HEK293T (cell line): ENCODE results near the gene HOXC5.

Source experiments
- CTCF ChIA-PET: fragments of 350-600 bp; formaldehyde crosslinking; extraction: SDS; loops from one replicate; lab custom pipeline; 2021; ENCODE audit warnings: antibody characterized with exemption, inconsistent platforms; lab: Yijun Ruan, JAX
- POLR2A ChIA-PET: fragments of 350-600 bp; formaldehyde crosslinking; extraction: SDS; loops from one replicate; lab custom pipeline; 2020; ENCODE audit warnings: antibody characterized with exemption, inconsistent platforms; lab: Yijun Ruan, JAX
- DNase-seq: peaks from one replicate; pipeline ENCODE4 v3.0.0; 2012; ENCODE audit warnings: mixed read lengths; ENCODE audit errors: extremely low spot score
- ARNT ChIP-seq: fragments of 450-650 bp; IDR thresholded peaks from 2 replicates; pipeline ENCODE4 v1.6.1; 2017; ENCODE audit warnings: mild to moderate bottlenecking
- BHLHE40 ChIP-seq: fragments of 450-650 bp; IDR thresholded peaks from 2 replicates; pipeline ENCODE4 v1.6.1; 2016; ENCODE audit warnings: mild to moderate bottlenecking, moderate library complexity, borderline replicate concordance
- CTBP1 ChIP-seq: fragments of 450-650 bp; IDR thresholded peaks from 2 replicates; pipeline ENCODE4 v1.6.1; 2016; ENCODE audit warnings: borderline replicate concordance
- ELF4 ChIP-seq: fragments of 450-650 bp; IDR thresholded peaks from 2 replicates; pipeline ENCODE4 v1.6.1; 2017; ENCODE audit warnings: antibody characterized with exemption
- FOXA1 ChIP-seq: fragments of 450-650 bp; IDR thresholded peaks from 2 replicates; pipeline ENCODE4 v1.6.1; 2016; ENCODE audit warnings: mild to moderate bottlenecking
- FOXK2 ChIP-seq: fragments of 450-650 bp; IDR thresholded peaks from 2 replicates; pipeline ENCODE4 v1.6.1; 2016; ENCODE audit warnings: mild to moderate bottlenecking
- FOXM1 ChIP-seq: fragments of 450-650 bp; IDR thresholded peaks from 2 replicates; pipeline ENCODE4 v1.6.1; 2017; ENCODE audit warnings: mild to moderate bottlenecking, borderline replicate concordance
- HDGF ChIP-seq: fragments of 450-650 bp; IDR thresholded peaks from 2 replicates; pipeline ENCODE4 v1.6.1; 2017; ENCODE audit warnings: antibody characterized with exemption, borderline replicate concordance
- L3MBTL2 ChIP-seq: fragments of 450-650 bp; conservative IDR thresholded peaks from 2 replicates; pipeline ENCODE4 v1.6.1; 2016; ENCODE audit warnings: mild to moderate bottlenecking
- LEF1 ChIP-seq: fragments of 450-650 bp; IDR thresholded peaks from 2 replicates; pipeline ENCODE4 v1.6.1; 2017; ENCODE audit warnings: mild to moderate bottlenecking, borderline replicate concordance
- NFRKB ChIP-seq: fragments of 450-650 bp; IDR thresholded peaks from 2 replicates; pipeline ENCODE4 v1.6.1; 2016; ENCODE audit warnings: mild to moderate bottlenecking, moderate library complexity
- PKNOX1 ChIP-seq: fragments of 450-650 bp; IDR thresholded peaks from 2 replicates; pipeline ENCODE4 v1.6.1; 2016
- SP1 ChIP-seq: fragments of 450-650 bp; IDR thresholded peaks from 2 replicates; pipeline ENCODE4 v1.6.1; 2017
- SUZ12 ChIP-seq: fragments of 450-650 bp; IDR thresholded peaks from 2 replicates; pipeline ENCODE4 v1.6.1; 2016; ENCODE audit warnings: mild to moderate bottlenecking
- TARDBP ChIP-seq: fragments of 450-650 bp; IDR thresholded peaks from 2 replicates; pipeline ENCODE4 v1.6.1; 2016
- ZNF384 ChIP-seq: fragments of 450-650 bp; IDR thresholded peaks from 2 replicates; pipeline ENCODE4 v1.6.1; 2016

HOXC5 gene

GRCh38 chr12:54021432-54022013, 11.3 kb upstream of the HOXC5 start:
- ChIA-PET CTCF (interaction anchor here (1.0 to 1.3 kb wide), 4 partner anchors 9 to 117 kb away, joined by 3 to 4 read pairs (median 3); partner anchors contain the start of genes HOXC10 and HOXC5), POLR2A (interaction anchor here (1.3 to 1.4 kb wide), 2 partner anchors 21 to 31 kb away, joined by 3 read pairs; partner anchors contain the start of gene HOXC9)
- DNase-seq: no peak
- TF ChIP-seq ARNT: no peak
- TF ChIP-seq FOXA1: no peak
- no peak for TF ChIP-seq NFRKB
- no peak for TF ChIP-seq L3MBTL2
- TF ChIP-seq CTBP1: no peak
- no peak for TF ChIP-seq ELF4
- no peak for TF ChIP-seq TARDBP
- no peak for TF ChIP-seq ZNF384
- TF ChIP-seq SUZ12: no peak
- no peak for TF ChIP-seq PKNOX1
- no peak for TF ChIP-seq FOXK2
- no peak for TF ChIP-seq HDGF
- no peak for TF ChIP-seq LEF1
- TF ChIP-seq FOXM1: no peak
- TF ChIP-seq SP1: no peak
- TF ChIP-seq BHLHE40: no peak

GRCh38 chr12:54022960-54023884, 9.6 kb upstream of the HOXC5 start:
- ChIA-PET CTCF (interaction anchor here (0.6 to 1.8 kb wide), 9 partner anchors 8 to 984 kb away, joined by 3 to 7 read pairs (median 3); partner anchors contain the start of gene HOXC10), POLR2A (interaction anchor here (1.0 to 1.6 kb wide), 2 partner anchors 15 to 28 kb away, joined by 3 to 8 read pairs; no protein-coding TSS in a partner anchor)
- no peak for TF ChIP-seq LEF1
- TF ChIP-seq ELF4: no peak
- no peak for TF ChIP-seq ZNF384
- TF ChIP-seq L3MBTL2: no peak
- no peak for TF ChIP-seq TARDBP
- no peak for TF ChIP-seq BHLHE40
- TF ChIP-seq HDGF: no peak
- TF ChIP-seq FOXK2: no peak
- no peak for TF ChIP-seq FOXA1
- no peak for TF ChIP-seq CTBP1
- no peak for TF ChIP-seq ARNT
- TF ChIP-seq NFRKB: no peak
- TF ChIP-seq SP1: no peak
- TF ChIP-seq PKNOX1: no peak
- TF ChIP-seq FOXM1: no peak
- DNase-seq: no peak

- ChIA-PET CTCF (interaction anchor here (0.6 to 1.8 kb wide), 7 partner anchors 11 to 985 kb away, joined by 3 to 7 read pairs (median 4); no protein-coding TSS in a partner anchor), POLR2A (interaction anchor here (1.0 to 1.6 kb wide), 2 partner anchors 14 to 143 kb away, joined by 3 to 8 read pairs; no protein-coding TSS in a partner anchor)
- DNase-seq: no peak
- no peak for TF ChIP-seq FOXK2
- no peak for TF ChIP-seq ZNF384
- TF ChIP-seq SP1: no peak
- TF ChIP-seq TARDBP: no peak
- TF ChIP-seq NFRKB: no peak
- no peak for TF ChIP-seq L3MBTL2
- TF ChIP-seq LEF1: no peak
- TF ChIP-seq PKNOX1: no peak
- TF ChIP-seq BHLHE40: no peak
- no peak for TF ChIP-seq FOXM1
Measured at GRCh38 chr12:54024127-54024526, 8.7 kb upstream of the HOXC5 start.

GRCh38 chr12:54024581-54025305, 8.1 kb upstream of the HOXC5 start:
- POLR2A ChIA-PET: interaction anchor here (0.8 to 4.0 kb wide), 4 partner anchors 8 to 142 kb away, joined by 3 to 26 read pairs (median 6); no protein-coding TSS in a partner anchor
- DNase-seq: no peak
- TF ChIP-seq FOXA1 (no peak), CTBP1 (no peak), FOXM1 (no peak), TARDBP (no peak), LEF1 (no peak), SP1 (no peak), ZNF384 (no peak), BHLHE40 (no peak), NFRKB (no peak), ARNT (no peak), SUZ12 (no peak), HDGF (no peak), PKNOX1 (no peak), L3MBTL2 (no peak), FOXK2 (no peak), ELF4 (no peak)
- CTCF ChIA-PET: interaction anchor here (0.6 to 2.8 kb wide), 4 partner anchors 10 to 202 kb away, joined by 3 to 11 read pairs (median 6); no protein-coding TSS in a partner anchor
